Astrocyte (in vitro differentiated cells and primary cell): ENCODE results near the gene SLC9A9.

ENCODE experiments used
- EZH2 ChIP-seq: IDR thresholded peaks from 2 replicates; pipeline ENCODE4 v1.6.1; 2012; ENCODE audit warnings: mild to moderate bottlenecking, low read length, inconsistent platforms; ENCODE audit not compliant: insufficient read depth
- TF ChIP-seq, protein P1 (sequence below): IDR thresholded peaks from 2 replicates; pipeline ENCODE4 v1.5.1; 2011; ENCODE audit warnings: low read depth, mild to moderate bottlenecking, inconsistent platforms, low read length, moderate library complexity; ENCODE audit not compliant: insufficient read depth

DNA sequence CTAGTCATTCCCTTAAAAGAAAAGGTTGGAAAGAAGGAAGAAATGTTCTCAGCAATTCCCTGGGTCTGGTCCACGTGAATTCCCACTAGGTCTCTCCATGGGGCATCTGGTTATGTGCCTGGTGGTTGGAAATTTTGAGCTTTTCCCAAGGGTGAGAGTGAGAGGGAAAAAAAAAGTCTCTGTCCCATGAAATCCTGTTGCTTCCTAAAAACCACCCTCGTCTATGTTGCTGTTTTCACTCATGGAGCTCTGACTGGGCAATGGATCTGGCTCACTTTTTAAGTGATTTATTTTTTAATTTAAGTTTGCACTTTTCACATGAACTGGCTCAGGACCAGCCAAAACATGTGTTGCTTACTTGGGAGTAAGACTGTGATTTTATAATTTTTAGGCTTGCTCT lies 538.6 kb downstream of the SLC9A9 start:
- TF ChIP-seq, protein P1, sequence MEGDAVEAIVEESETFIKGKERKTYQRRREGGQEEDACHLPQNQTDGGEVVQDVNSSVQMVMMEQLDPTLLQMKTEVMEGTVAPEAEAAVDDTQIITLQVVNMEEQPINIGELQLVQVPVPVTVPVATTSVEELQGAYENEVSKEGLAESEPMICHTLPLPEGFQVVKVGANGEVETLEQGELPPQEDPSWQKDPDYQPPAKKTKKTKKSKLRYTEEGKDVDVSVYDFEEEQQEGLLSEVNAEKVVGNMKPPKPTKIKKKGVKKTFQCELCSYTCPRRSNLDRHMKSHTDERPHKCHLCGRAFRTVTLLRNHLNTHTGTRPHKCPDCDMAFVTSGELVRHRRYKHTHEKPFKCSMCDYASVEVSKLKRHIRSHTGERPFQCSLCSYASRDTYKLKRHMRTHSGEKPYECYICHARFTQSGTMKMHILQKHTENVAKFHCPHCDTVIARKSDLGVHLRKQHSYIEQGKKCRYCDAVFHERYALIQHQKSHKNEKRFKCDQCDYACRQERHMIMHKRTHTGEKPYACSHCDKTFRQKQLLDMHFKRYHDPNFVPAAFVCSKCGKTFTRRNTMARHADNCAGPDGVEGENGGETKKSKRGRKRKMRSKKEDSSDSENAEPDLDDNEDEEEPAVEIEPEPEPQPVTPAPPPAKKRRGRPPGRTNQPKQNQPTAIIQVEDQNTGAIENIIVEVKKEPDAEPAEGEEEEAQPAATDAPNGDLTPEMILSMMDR = no peak
- no peak for TF ChIP-seq EZH2
